ENCODE data around the gene CDCA4. TPM values are rescaled to one million over a fixed set of nuclear protein-coding genes. Genes with fewer than 3 reads are reported as not detected.
"Not testable (repeated sequence)": the region's sequence is repeated elsewhere in the genome, so short reads cannot be mapped to it uniquely, and the experiment has no call there.

The CDCA4 gene
- total RNA-seq, 4 donors from 2014 or later, result 5.0 to 8.0 (median 6.0) TPM

DNA sequence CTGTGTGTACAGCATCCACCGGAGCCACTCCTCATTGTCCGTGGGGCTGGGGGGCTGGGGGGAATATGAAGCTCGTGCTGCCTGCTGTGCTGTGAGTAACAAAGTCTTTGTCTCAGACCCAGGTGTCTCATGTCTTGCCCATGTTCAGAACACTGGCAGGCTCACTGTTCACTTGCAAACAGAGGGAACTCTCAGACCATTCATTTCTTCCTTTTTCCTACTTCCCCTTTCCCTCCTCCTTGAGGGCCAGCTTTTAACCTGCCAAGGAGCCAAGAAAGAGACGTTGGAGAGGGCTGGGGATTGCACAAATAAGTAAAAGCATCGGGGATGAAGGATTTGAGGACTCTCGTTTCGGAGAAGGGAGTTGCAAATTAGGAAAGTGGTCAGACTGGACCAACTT lies 22.8 kb upstream of the CDCA4 start:
- 69% methylated on average over 7 of the region's 7 CpGs for WGBS
- intact Hi-C loops (cut with DNase I), result no loop called here
- TF ChIP-seq, protein P1, sequence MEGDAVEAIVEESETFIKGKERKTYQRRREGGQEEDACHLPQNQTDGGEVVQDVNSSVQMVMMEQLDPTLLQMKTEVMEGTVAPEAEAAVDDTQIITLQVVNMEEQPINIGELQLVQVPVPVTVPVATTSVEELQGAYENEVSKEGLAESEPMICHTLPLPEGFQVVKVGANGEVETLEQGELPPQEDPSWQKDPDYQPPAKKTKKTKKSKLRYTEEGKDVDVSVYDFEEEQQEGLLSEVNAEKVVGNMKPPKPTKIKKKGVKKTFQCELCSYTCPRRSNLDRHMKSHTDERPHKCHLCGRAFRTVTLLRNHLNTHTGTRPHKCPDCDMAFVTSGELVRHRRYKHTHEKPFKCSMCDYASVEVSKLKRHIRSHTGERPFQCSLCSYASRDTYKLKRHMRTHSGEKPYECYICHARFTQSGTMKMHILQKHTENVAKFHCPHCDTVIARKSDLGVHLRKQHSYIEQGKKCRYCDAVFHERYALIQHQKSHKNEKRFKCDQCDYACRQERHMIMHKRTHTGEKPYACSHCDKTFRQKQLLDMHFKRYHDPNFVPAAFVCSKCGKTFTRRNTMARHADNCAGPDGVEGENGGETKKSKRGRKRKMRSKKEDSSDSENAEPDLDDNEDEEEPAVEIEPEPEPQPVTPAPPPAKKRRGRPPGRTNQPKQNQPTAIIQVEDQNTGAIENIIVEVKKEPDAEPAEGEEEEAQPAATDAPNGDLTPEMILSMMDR (IDR thresholded peaks at IDR 0.05), result no peak
- no peak for TF ChIP-seq POLR2AphosphoS5 (IDR thresholded peaks at IDR 0.05)
- no peak for TF ChIP-seq POLR2A (IDR thresholded peaks at IDR 0.05; ENCODE audit: low read depth)
- TF ChIP-seq EP300 (IDR thresholded peaks at IDR 0.05), result no peak

DNA sequence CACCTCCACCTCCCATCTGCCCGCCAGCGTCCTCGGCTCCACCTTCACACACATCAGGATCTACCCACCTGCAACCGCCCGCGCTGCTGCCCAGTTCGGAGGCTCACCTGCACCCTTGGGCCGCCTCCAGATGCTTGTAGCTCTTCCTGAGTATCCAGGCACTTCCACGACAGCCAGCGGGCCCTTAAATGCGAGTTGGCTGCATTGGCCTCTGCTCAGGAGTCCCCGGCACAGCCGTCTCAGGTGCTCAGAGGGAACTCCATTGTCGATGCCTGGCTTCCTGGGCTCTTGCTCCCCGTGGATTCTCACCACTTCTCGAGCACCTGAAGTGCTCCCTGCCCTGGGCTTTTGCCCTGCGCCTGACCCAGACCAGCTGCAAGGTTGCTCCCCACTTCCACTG lies 21.9 kb upstream of the CDCA4 start:
- WGBS, result 90% methylated on average over 17 of the region's 17 CpGs
- no peak for TF ChIP-seq EP300 (IDR thresholded peaks at IDR 0.05)
- TF ChIP-seq POLR2A (IDR thresholded peaks at IDR 0.05; ENCODE audit: low read depth), result no peak
- TF ChIP-seq, protein P1 (IDR thresholded peaks at IDR 0.05), result no peak
- no peak for TF ChIP-seq POLR2AphosphoS5 (IDR thresholded peaks at IDR 0.05)
- H3K27ac ChIP-seq (replicated peaks in 1 of 4), result no peak overlapping the region
- no peaks in the 10 kb centered on the region for H3K9me3 ChIP-seq
- peaks cover 3 to 19% (median 7%) of the 10 kb centered on the region in 4 donors for H3K4me1 ChIP-seq
- H3K27me3 ChIP-seq, result peaks cover 0 to 6% (median 0%) of the 10 kb centered on the region in 4 donors
- H3K4me3 ChIP-seq, result no peak overlapping the region
- no peaks in the 10 kb centered on the region for H3K36me3 ChIP-seq
- no peak for DNase-seq (ENCODE audit: extremely low spot score)
- intact Hi-C loops (cut with DNase I), result no loop called here

More for the DNA sequence above, 22.8 kb upstream of the CDCA4 start:
- H3K9me3 ChIP-seq, result no peaks in the 10 kb centered on the region
- H3K4me3 ChIP-seq, result no peak overlapping the region
- H3K27me3 ChIP-seq, result peaks cover 0 to 6% (median 0%) of the 10 kb centered on the region in 4 donors
- H3K4me1 ChIP-seq, result peaks cover 3 to 18% (median 7%) of the 10 kb centered on the region in 4 donors
- no peak for DNase-seq (ENCODE audit: extremely low spot score)
- H3K27ac ChIP-seq (replicated peaks in 1 of 4), result no peak overlapping the region
- no peaks in the 10 kb centered on the region for H3K36me3 ChIP-seq

DNA sequence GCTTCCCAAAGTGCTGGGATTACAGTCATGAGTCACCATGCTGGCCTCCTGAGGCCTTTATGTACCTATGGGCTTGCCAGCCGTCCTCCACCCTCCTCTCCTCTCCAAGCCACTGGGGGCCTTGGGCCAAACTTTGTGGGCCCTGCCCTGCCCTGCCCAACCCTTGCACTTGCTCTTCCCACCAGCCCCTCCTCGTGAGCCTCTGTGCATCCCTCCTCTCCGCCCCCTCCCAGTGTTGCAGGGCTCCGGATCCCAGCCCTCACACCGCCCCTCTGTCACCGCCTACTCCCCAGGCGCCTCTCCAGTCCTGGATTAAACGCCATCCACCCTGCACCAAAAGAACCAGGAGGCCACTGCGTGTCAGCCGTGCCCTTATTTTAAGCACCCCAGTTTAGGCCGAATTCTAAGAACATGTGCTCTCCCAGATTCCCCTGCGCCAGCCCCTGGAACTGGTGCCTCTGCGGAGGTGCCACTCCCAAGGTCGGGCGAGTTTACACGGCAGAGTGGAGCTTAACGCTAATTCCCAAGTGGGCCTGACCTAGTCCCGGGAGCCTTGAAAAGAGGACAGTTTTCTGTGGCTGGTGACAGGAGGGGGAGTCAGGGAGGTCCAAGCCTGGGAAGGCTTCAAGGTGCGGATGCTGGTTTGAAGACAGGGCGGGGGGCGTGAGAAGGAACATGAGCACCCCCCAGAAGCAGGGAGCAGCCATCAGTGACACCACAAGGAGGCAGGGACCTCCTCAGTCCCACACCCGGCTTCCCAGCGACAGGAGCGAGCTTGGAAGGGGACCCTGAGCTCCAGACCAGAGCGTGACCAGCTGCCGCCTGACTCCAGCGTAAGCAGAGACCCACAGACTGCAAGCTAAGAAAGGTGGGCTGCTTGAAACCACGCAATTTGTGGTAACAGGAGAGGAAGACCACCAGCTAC lies 21.2 kb upstream of the CDCA4 start:
- Histone ChIP-seq H3K27ac (replicated peaks in 1 of 4) (no peak overlapping the region), H3K36me3 (no peaks in the 10 kb centered on the region), H3K9me3 (no peaks in the 10 kb centered on the region), H3K4me3 (no peak overlapping the region), H3K27me3 (peaks cover 0 to under 1% (median 0%) of the 10 kb centered on the region in 4 donors), H3K4me1 (peaks cover 3 to 19% (median 7%) of the 10 kb centered on the region in 4 donors)
- no peak for DNase-seq (ENCODE audit: extremely low spot score)
- 91% methylated on average over 22 of the region's 28 CpGs for WGBS
- intact Hi-C loops (cut with DNase I), result loop anchor here (2.0 kb wide), 1 partner anchor 39 kb away; no protein-coding TSS in a partner anchor
- TF ChIP-seq POLR2AphosphoS5 (IDR thresholded peaks at IDR 0.05), result no peak
- TF ChIP-seq, protein P1 (IDR thresholded peaks at IDR 0.05), result no peak
- TF ChIP-seq POLR2A (IDR thresholded peaks at IDR 0.05; ENCODE audit: low read depth), result no peak

DNA sequence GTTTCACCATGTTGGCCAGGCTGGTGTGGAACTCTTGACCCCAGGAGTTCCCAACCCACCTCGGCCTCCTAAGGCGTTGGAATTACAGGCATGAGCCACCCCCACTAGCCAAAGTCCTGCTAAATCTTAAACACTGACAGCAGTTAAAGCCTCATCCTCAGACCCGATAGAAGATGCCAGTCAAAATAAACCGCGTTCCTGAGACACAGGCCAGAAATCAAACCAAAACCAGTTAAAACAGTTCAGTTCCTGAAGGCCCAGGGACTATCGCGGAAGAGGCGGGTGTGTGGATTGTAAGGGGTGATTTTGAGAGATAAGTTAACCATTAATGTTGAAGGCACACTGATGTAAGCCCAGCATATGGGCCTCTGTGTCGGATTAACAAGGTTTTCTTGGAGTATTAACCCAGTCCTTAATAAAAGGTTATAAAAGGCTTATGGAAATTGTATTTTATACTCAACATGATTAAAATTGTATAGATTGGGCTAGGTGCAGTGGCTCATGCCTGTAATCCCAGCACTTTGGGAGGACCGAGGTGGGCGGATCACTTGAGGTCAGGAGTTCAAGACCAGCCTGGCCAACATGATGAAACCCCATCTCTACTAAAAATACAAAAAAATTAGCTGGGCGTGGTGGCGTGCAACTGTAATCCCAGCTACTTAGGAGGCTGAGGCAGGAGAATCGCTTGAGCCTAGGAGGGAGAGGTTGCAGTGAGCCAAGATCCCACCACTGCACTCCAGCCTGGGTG lies 18.7 kb upstream of the CDCA4 start:
- Histone ChIP-seq H3K36me3 (no peaks in the 10 kb centered on the region), H3K27ac (replicated peaks in 1 of 4) (no peak overlapping the region), H3K4me3 (no peak overlapping the region), H3K4me1 (peaks cover 0 to 9% (median 0%) of the 10 kb centered on the region in 4 donors), H3K9me3 (no peaks in the 10 kb centered on the region), H3K27me3 (peaks cover 0 to 4% (median 0%) of the 10 kb centered on the region in 4 donors)
- TF ChIP-seq, protein P1 (IDR thresholded peaks at IDR 0.05), result no peak
- no peak for TF ChIP-seq EP300 (IDR thresholded peaks at IDR 0.05)
- TF ChIP-seq POLR2AphosphoS5 (IDR thresholded peaks at IDR 0.05), result no peak
- TF ChIP-seq POLR2A (IDR thresholded peaks at IDR 0.05; ENCODE audit: low read depth), result no peak
- DNase-seq (ENCODE audit: extremely low spot score), result no peak
- intact Hi-C loops (cut with DNase I), result loop anchor here (2.0 kb wide), 1 partner anchor 37 kb away; no protein-coding TSS in a partner anchor
- WGBS, result 78% methylated on average over 14 of the region's 14 CpGs

DNA sequence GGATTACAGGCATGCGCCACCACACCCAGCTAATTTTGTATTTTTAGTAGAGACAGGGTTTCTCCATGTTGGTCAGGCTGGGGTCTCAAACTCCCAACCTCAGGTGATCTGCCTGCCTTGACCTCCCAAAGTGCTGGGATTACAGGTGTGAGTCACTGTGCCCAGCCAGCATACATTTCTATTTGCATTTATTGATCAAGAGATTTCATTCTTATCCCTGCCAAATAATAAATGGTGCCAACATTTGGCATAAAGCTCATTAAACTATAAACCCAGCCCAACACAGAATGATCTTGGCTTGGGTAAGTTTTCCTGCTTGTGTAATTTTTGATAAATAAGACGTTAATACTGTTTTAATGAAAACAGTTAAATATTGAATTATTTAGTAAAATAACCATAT lies 14.7 kb upstream of the CDCA4 start:
- H3K4me3 ChIP-seq; H3K27ac ChIP-seq (replicated peaks in 1 of 4); H3K9me3 ChIP-seq; DNase-seq (ENCODE audit: extremely low spot score); H3K4me1 ChIP-seq; H3K36me3 ChIP-seq; intact Hi-C loops (cut with DNase I): not testable (repeated sequence)
- H3K27me3 ChIP-seq, result peaks cover 0 to 21% (median 0%) of the 10 kb centered on the region in 4 donors
- 99% methylated on average over 2 of the region's 2 CpGs for WGBS

All from esophagus muscularis mucosa (tissue), 4 donors.